ENCODE results near the gene ANG.
"Not testable (repeated sequence)": the region's sequence is repeated elsewhere in the genome, so short reads cannot be mapped to it uniquely, and the experiment has no call there.

ANG gene

GRCh38 chr14:20688167-20688839 lies at the start of gene ANG:
Gene ANG, plus strand, starts transcription at chr14:20688764. Its CDS starts 4,801 bp downstream, at chr14:20693565.
- no peak for DNase-seq

GRCh38 chr14:20641591-20641990 lies 47.0 kb upstream of the ANG start, which contains the start of gene OR6S1:
Gene OR6S1, minus strand, starts transcription at chr14:20641691. Its CDS starts 0 bp downstream, at chr14:20641691.
- no peak for DNase-seq

- no peak for DNase-seq
These were observed 46.4 kb upstream of the ANG start for GRCh38 chr14:20642182-20642581.

- not testable (repeated sequence) for DNase-seq
These were observed 45.8 kb upstream of the ANG start for GRCh38 chr14:20642755-20643154.

GRCh38 chr14:20644520-20644919 lies 44.0 kb upstream of the ANG start:
- no peak for DNase-seq

GRCh38 chr14:20645481-20645880 lies 43.1 kb upstream of the ANG start:
- no peak for DNase-seq

- no peak for DNase-seq
These were observed 35.3 kb upstream of the ANG start for GRCh38 chr14:20652996-20653975.

- DNase-seq, result no peak
These were observed 32.7 kb upstream of the ANG start for GRCh38 chr14:20655851-20656250.

- DNase-seq, result no peak
These were observed 32.3 kb upstream of the ANG start for GRCh38 chr14:20656274-20656673.

GRCh38 chr14:20657216-20658211 lies 31.1 kb upstream of the ANG start:
- no peak for DNase-seq

- no peak for DNase-seq
These were observed 30.3 kb upstream of the ANG start for GRCh38 chr14:20658246-20658645.

GRCh38 chr14:20659336-20659735 lies 29.2 kb upstream of the ANG start:
- no peak for DNase-seq

- no peak for DNase-seq
These were observed 28.7 kb upstream of the ANG start for GRCh38 chr14:20659813-20660395.

- DNase-seq, result no peak
These were observed 27.4 kb upstream of the ANG start for GRCh38 chr14:20661197-20661596.

GRCh38 chr14:20662968-20663732 lies 25.4 kb upstream of the ANG start:
- peak; percentile 65 for DNase-seq

GRCh38 chr14:20666400-20666961 lies 22.1 kb upstream of the ANG start:
- DNase-seq, result not testable (repeated sequence)

GRCh38 chr14:20667957-20668356 lies 20.6 kb upstream of the ANG start:
- DNase-seq, result peak; percentile 62

GRCh38 chr14:20668969-20669368 lies 19.6 kb upstream of the ANG start:
- DNase-seq, result no peak

GRCh38 chr14:20671597-20672283 lies 16.8 kb upstream of the ANG start:
- DNase-seq, result no peak

- DNase-seq, result no peak
These were observed 12.9 kb upstream of the ANG start for GRCh38 chr14:20675669-20676068.
